ENCODE data around the gene FRMD4A. TPM values are rescaled to one million over a fixed set of nuclear protein-coding genes. Genes with fewer than 3 reads are reported as not detected.

Gene FRMD4A
- total RNA-seq, 1 experiment from 2014 or later = 19.6 TPM

DNA sequence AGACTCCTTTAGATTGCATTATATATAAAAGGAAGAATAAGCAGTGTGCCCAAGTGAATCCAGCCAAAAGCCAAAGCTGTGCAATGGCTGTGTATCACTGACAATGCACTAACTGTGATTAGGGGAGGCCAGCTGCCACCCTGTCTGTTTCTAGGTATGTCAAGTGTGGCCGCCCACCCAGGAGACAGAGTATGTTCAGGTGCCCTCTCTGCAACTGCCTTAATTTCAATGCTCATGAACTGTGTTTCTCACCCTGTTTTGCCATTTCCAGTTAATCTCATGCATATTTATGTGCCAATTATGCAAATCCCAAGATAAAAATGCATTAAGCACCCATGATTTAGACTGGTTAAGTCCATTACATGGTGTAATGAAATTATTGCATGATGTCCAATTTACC, 159.4 kb downstream of the FRMD4A start:
- Histone ChIP-seq H3K4me1 (ENCODE audit: insufficient read depth, low read length) (peaks cover 3% of the 10 kb centered on the region; the same call in 1 of the 2 replicates), H3K9me3 (ENCODE audit: control insufficient read depth, low read depth, low read length) (no peaks in the 10 kb centered on the region), H2AK5ac (ENCODE audit: insufficient read length, low read length) (no peak overlapping the region), H3K4me2 (ENCODE audit: insufficient read depth, insufficient read length, low read length) (no peak overlapping the region), H4K5ac (ENCODE audit: insufficient read length, low read depth, low read length) (no peak overlapping the region), H3K79me1 (ENCODE audit: insufficient read depth, low read depth, low read length, poor library complexity, severe bottlenecking) (no peaks in the 10 kb centered on the region), H2BK15ac (ENCODE audit: low read depth, low read length) (no peak overlapping the region), H2BK5ac (ENCODE audit: insufficient read length, low read length) (no peak overlapping the region), H3K79me2 (ENCODE audit: insufficient read depth, low read length) (no peaks in the 10 kb centered on the region), H4K8ac (replicated peaks; ENCODE audit: insufficient read length, low read depth, low read length) (no peak overlapping the region), H2BK20ac (ENCODE audit: low read depth, low read length, poor library complexity, severe bottlenecking) (no peak overlapping the region), H2AFZ (ENCODE audit: low read length) (no peak overlapping the region), H3K27ac (ENCODE audit: insufficient read length, low read depth, low read length) (no peak overlapping the region), H3K56ac (ENCODE audit: insufficient read length, low read depth, low read length) (no peak overlapping the region), H4K91ac (ENCODE audit: insufficient read length, low read depth, low read length) (no peak overlapping the region), H3K23ac (ENCODE audit: insufficient read length, low read depth, low read length) (no peak overlapping the region), H4K20me1 (ENCODE audit: control insufficient read depth, insufficient read depth, insufficient read length) (no peaks in the 10 kb centered on the region), H3K4ac (ENCODE audit: low read depth, low read length) (no peak overlapping the region), H3K27me3 (ENCODE audit: insufficient read depth, low read length) (no peaks in the 10 kb centered on the region; the same call in 1 of the 2 replicates), H2BK12ac (ENCODE audit: insufficient read length, low read depth, low read length) (no peak overlapping the region), H3K9ac (ENCODE audit: extremely low read depth, insufficient read length, low read length) (no peak overlapping the region), H3T11ph (ENCODE audit: low read length) (no peak overlapping the region), H3K14ac (ENCODE audit: insufficient read depth, low read length) (no peak overlapping the region), H3K18ac (ENCODE audit: insufficient read length, low read depth, low read length) (no peak overlapping the region), H2BK120ac (ENCODE audit: low read depth, low read length, poor library complexity, severe bottlenecking) (no peak overlapping the region), H3K23me2 (ENCODE audit: insufficient read length, low read depth, low read length, poor library complexity, severe bottlenecking) (peaks cover 10% of the 10 kb centered on the region)
- Mint-ChIP-seq H3K4me3 (no peak overlapping the region), H3K9me3 (no peaks in the 10 kb centered on the region), H3K27me3 (ENCODE audit: low read depth) (peaks cover 42% of the 10 kb centered on the region), H3K4me1 (peaks cover 17 to 23% of the 10 kb centered on the region in 2 experiments), H3K27ac (no peak overlapping the region), H3K36me3 (ENCODE audit: insufficient read depth in 1 of 3, low read depth in 3 of 3) (no peaks in the 10 kb centered on the region)
- DNase-seq = no peak
- WGBS (ENCODE audit: extremely low coverage, insufficient read length, low lambda C conversion rate) = no CpG with 5 or more reads among the region's 1 CpG
- TF ChIP-seq, protein P1, sequence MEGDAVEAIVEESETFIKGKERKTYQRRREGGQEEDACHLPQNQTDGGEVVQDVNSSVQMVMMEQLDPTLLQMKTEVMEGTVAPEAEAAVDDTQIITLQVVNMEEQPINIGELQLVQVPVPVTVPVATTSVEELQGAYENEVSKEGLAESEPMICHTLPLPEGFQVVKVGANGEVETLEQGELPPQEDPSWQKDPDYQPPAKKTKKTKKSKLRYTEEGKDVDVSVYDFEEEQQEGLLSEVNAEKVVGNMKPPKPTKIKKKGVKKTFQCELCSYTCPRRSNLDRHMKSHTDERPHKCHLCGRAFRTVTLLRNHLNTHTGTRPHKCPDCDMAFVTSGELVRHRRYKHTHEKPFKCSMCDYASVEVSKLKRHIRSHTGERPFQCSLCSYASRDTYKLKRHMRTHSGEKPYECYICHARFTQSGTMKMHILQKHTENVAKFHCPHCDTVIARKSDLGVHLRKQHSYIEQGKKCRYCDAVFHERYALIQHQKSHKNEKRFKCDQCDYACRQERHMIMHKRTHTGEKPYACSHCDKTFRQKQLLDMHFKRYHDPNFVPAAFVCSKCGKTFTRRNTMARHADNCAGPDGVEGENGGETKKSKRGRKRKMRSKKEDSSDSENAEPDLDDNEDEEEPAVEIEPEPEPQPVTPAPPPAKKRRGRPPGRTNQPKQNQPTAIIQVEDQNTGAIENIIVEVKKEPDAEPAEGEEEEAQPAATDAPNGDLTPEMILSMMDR (conservative IDR thresholded peaks at IDR 0.05) = no peak

All from H9 (cell line).